Retinal pigment epithelial cell (primary cell): ENCODE measurements around the gene TMEM63C.
A peak's percentile ranks its signal among the peaks of the same experiment; 100 is the strongest.

Experiments
- DNase-seq: peaks from one replicate; pipeline ENCODE4 v3.0.0-alpha.2; 2010; ENCODE audit warnings: low read depth
- H3K4me3 ChIP-seq: 2 replicates; pipeline ENCODE4 v1.5.1; 2011; ENCODE audit warnings: mild to moderate bottlenecking, low read length, control low read depth, moderate library complexity
- CTCF ChIP-seq: conservative IDR thresholded peaks from 2 replicates; pipeline ENCODE4 v1.5.1; 2011; ENCODE audit warnings: low read depth, low read length, control low read depth, inconsistent platforms

TMEM63C gene

GRCh38 chr14:77181603-77182437 lies at the start of gene TMEM63C:
TSS of gene TMEM63C (plus strand) at chr14:77181798. CDS start at chr14:77218814, 37,016 bp downstream.
- peak within 1 kb of the TSS; percentile 69 for H3K4me3 ChIP-seq

GRCh38 chr14:77131871-77132486 lies 49.6 kb upstream of the TMEM63C start:
- H3K4me3 ChIP-seq, result no peak overlapping the region
- DNase-seq, result no peak
- TF ChIP-seq CTCF, result no peak

More at GRCh38 chr14:77181603-77182437, at the start of gene TMEM63C:
- TF ChIP-seq CTCF, result peak; percentile 21
- DNase-seq, result peak; percentile 61

GRCh38 chr14:77133720-77134338 lies 47.8 kb upstream of the TMEM63C start:
- no peak overlapping the region for H3K4me3 ChIP-seq
- TF ChIP-seq CTCF, result no peak
- peak; percentile 31 for DNase-seq

- no peak for DNase-seq
- no peak overlapping the region for H3K4me3 ChIP-seq
- TF ChIP-seq CTCF, result no peak
Measured at GRCh38 chr14:77139022-77139421, 42.6 kb upstream of the TMEM63C start.

- no peak for DNase-seq
- H3K4me3 ChIP-seq, result no peak overlapping the region
- TF ChIP-seq CTCF, result peak; percentile 68
Measured at GRCh38 chr14:77139540-77140358, 41.8 kb upstream of the TMEM63C start.

- no peak for DNase-seq
- no peak overlapping the region for H3K4me3 ChIP-seq
Measured at GRCh38 chr14:77140359-77141213, 41.0 kb upstream of the TMEM63C start.

More at GRCh38 chr14:77140359-77141213, 41.0 kb upstream of the TMEM63C start:
- TF ChIP-seq CTCF, result no peak
